Hepatocyte (in vitro differentiated cells): ENCODE results near the gene ABCG2.

ENCODE experiments used
- CTCF ChIP-seq: fragments of 200-600 bp; sonication (generic); IDR thresholded peaks from 2 replicates; pipeline ENCODE4 v1.5.1; 2016; ENCODE audit warnings: antibody characterized with exemption, mild to moderate bottlenecking; ENCODE audit not compliant: poor library complexity
- EZH2 ChIP-seq: fragments of 200-600 bp; sonication (generic); IDR thresholded peaks from 2 replicates; pipeline ENCODE4 v1.6.1; 2016; ENCODE audit warnings: antibody characterized with exemption, mild to moderate bottlenecking, borderline replicate concordance
- EZH2phosphoT487 ChIP-seq: fragments of 200-600 bp; sonication (generic); IDR thresholded peaks from one replicate; pipeline ENCODE4 v1.6.1; 2018; ENCODE audit warnings: antibody characterized with exemption, mild to moderate bottlenecking, low read depth, moderate library complexity; ENCODE audit not compliant: unreplicated experiment, severe bottlenecking

GRCh38 chr4:88196523-88197185 is 38.2 kb upstream of the ABCG2 start:
- TF ChIP-seq CTCF (no peak), EZH2 (no peak), EZH2phosphoT487 (no peak)
